Naive thymus-derived CD4-positive, alpha-beta T cell (primary cell): ENCODE measurements around the gene KCNE4. TPM values are rescaled to one million over a fixed set of nuclear protein-coding genes. Genes with fewer than 3 reads are reported as not detected.
"Not testable (repeated sequence)": the region's sequence is repeated elsewhere in the genome, so short reads cannot be mapped to it uniquely, and the experiment has no call there.

Experiments used
- ATAC-seq: fragments of 150-1000 bp; cut with Tn5 transposase; 2 replicates; pipeline ENCODE4 v1.10.0; 2021; ENCODE audit warnings: mild to moderate bottlenecking, moderate library complexity
- CTCF ChIA-PET: fragments of 350-600 bp; sonication (Branson Sonifier 250); formaldehyde crosslinking; loops from one replicate; lab custom pipeline; 2021; ENCODE audit warnings: antibody characterized with exemption; lab: Charles Lee
- POLR2A ChIA-PET: fragments of 350-600 bp; sonication (Branson Sonifier 250); formaldehyde crosslinking; loops from one replicate; lab custom pipeline; 2021; ENCODE audit warnings: antibody characterized with exemption, inconsistent platforms; lab: Charles Lee
- DNase-seq, 9 donors: peaks; one replicate each; pipeline versions ENCODE4 v3.0.0 to v3.0.0-alpha.2; 2020 to 2022; ENCODE audit warnings: mixed read lengths in 1 of 9
- H3K27ac ChIP-seq: one replicate; pipeline ENCODE4 v1.7.0; 2013; ENCODE audit warnings: mild to moderate bottlenecking, low read depth, low read length, moderate library complexity
- H3K27me3 ChIP-seq, 2 donors: one replicate each; pipeline ENCODE4 v1.7.0; 2013; ENCODE audit warnings: low read length in 2 of 2, mild to moderate bottlenecking in 2 of 2, moderate library complexity in 2 of 2; ENCODE audit not compliant: control insufficient read depth in 2 of 2, insufficient read depth in 2 of 2
- H3K36me3 ChIP-seq, 3 experiments: 1 replicate in 2 of 3; 2 replicates in 1 of 3; pipeline ENCODE4 v1.7.0; 2013; ENCODE audit warnings: low read length in 3 of 3, mild to moderate bottlenecking in 3 of 3, moderate library complexity in 1 of 3; ENCODE audit not compliant: insufficient read depth in 3 of 3, control insufficient read depth in 2 of 3
- H3K4me1 ChIP-seq, 2 donors: one replicate each; pipeline ENCODE4 v1.7.0; 2013; ENCODE audit warnings: low read length in 2 of 2, mild to moderate bottlenecking in 2 of 2, moderate library complexity in 1 of 2; ENCODE audit not compliant: control insufficient read depth in 2 of 2, insufficient read depth in 2 of 2
- H3K4me3 ChIP-seq: 2 replicates; pipeline ENCODE4 v1.7.0; 2013; ENCODE audit warnings: mild to moderate bottlenecking, low read length
- H3K9me3 ChIP-seq, 3 experiments: 1 replicate in 2 of 3; 2 replicates in 1 of 3; pipeline ENCODE4 v1.7.0; 2013; ENCODE audit warnings: low read length in 3 of 3; ENCODE audit not compliant: control insufficient read depth in 2 of 3
- H3K27ac Mint-ChIP-seq, 9 donors: one replicate each; pipeline ENCODE4 v1.8.0; 2020 to 2022; ENCODE audit warnings: mixed read lengths in 9 of 9, mild to moderate bottlenecking in 8 of 9, moderate library complexity in 5 of 9, inconsistent platforms in 2 of 9
- H3K27me3 Mint-ChIP-seq, 5 donors: one replicate each; pipeline ENCODE4 v1.8.0; 2021 to 2022; ENCODE audit warnings: mixed read lengths in 5 of 5, mild to moderate bottlenecking in 1 of 5
- H3K36me3 Mint-ChIP-seq, 5 donors: one replicate each; pipeline ENCODE4 v1.8.0; 2020 to 2022; ENCODE audit warnings: mixed read lengths in 5 of 5, mild to moderate bottlenecking in 3 of 5, inconsistent platforms in 1 of 5
- H3K4me1 Mint-ChIP-seq, 7 donors: one replicate each; pipeline ENCODE4 v1.8.0; 2020 to 2022; ENCODE audit warnings: mixed read lengths in 7 of 7, mild to moderate bottlenecking in 3 of 7, inconsistent platforms in 1 of 7
- H3K4me3 Mint-ChIP-seq, 10 donors: one replicate each; pipeline ENCODE4 v1.8.0; 2020 to 2022; ENCODE audit warnings: mild to moderate bottlenecking in 10 of 10, mixed read lengths in 10 of 10, moderate library complexity in 6 of 10, inconsistent platforms in 2 of 10
- H3K9me3 Mint-ChIP-seq, 11 donors: one replicate each; pipeline ENCODE4 v1.8.0; 2020 to 2022; ENCODE audit warnings: mixed read lengths in 11 of 11, mild to moderate bottlenecking in 4 of 11, inconsistent platforms in 1 of 11, moderate library complexity in 1 of 11
- intact Hi-C, 2 donors: fragments of 100-400 bp; cut with micrococcal nuclease; formaldehyde crosslinking; loops; one replicate each; pipeline ENCODE4 v1.15.1; 2023
- polyA plus RNA-seq, 2 donors: library from polyadenylated mRNA; unstranded; fragments of 300-500 nt; fragmentation: Illumina TruSeq; gene quantifications; one replicate each; pipeline ENCODE4 v1.2.3, GENCODE V29; 2021
- total RNA-seq, 6 experiments: library from RNA in 5 of 6; stranded (reverse) in 5 of 6; gene quantifications; 1 replicate in 5 of 6; 2 replicates in 1 of 6; pipeline ENCODE4 v1.2.3 and lab custom pipeline; 2021 to 2026

The KCNE4 gene
- total and polyA plus RNA-seq, 7 experiments from 2014 or later: not detected

GRCh38 chr2:223076573-223076972 lies 24.6 kb downstream of the KCNE4 start:
- H3K9me3 Mint-ChIP-seq: peaks cover 0 to 10% (median 0%) of the 10 kb centered on the region in 11 donors
- H3K27ac Mint-ChIP-seq: no peak overlapping the region
- intact Hi-C loops: no loop called here
- H3K36me3 ChIP-seq: no peaks in the 10 kb centered on the region
- H3K36me3 Mint-ChIP-seq: no peaks in the 10 kb centered on the region
- ChIA-PET CTCF (no interaction called here), POLR2A (no interaction called here)
- H3K27me3 Mint-ChIP-seq: peaks cover 0 to 16% (median 7%) of the 10 kb centered on the region in 5 donors
- H3K9me3 ChIP-seq: no peaks in the 10 kb centered on the region
- no peak overlapping the region for H3K4me3 ChIP-seq
- H3K27me3 ChIP-seq: no peaks in the 10 kb centered on the region
- no peaks in the 10 kb centered on the region for H3K4me1 Mint-ChIP-seq
- H3K27ac ChIP-seq: no peak overlapping the region
- no peaks in the 10 kb centered on the region for H3K4me1 ChIP-seq
- no peak for ATAC-seq
- no peak overlapping the region for H3K4me3 Mint-ChIP-seq
- DNase-seq: no peak

GRCh38 chr2:223078482-223078881 lies 26.5 kb downstream of the KCNE4 start:
- ChIA-PET CTCF (no interaction called here), POLR2A (no interaction called here)
- DNase-seq (no peak), ATAC-seq (no peak)
- no peak overlapping the region for H3K27ac ChIP-seq
- peaks cover 0 to 10% (median 0%) of the 10 kb centered on the region in 11 donors for H3K9me3 Mint-ChIP-seq
- no peaks in the 10 kb centered on the region for H3K4me1 Mint-ChIP-seq
- H3K27me3 ChIP-seq: no peaks in the 10 kb centered on the region
- no peaks in the 10 kb centered on the region for H3K36me3 ChIP-seq
- H3K9me3 ChIP-seq: no peaks in the 10 kb centered on the region
- no peak overlapping the region for H3K27ac Mint-ChIP-seq
- intact Hi-C loops: no loop called here
- H3K4me3 ChIP-seq: no peak overlapping the region
- H3K4me1 ChIP-seq: no peaks in the 10 kb centered on the region
- no peak overlapping the region for H3K4me3 Mint-ChIP-seq
- peaks cover 0 to 11% (median 7%) of the 10 kb centered on the region in 5 donors for H3K27me3 Mint-ChIP-seq
- H3K36me3 Mint-ChIP-seq: no peaks in the 10 kb centered on the region

- Histone ChIP-seq H3K9me3 (no peaks in the 10 kb centered on the region), H3K27ac (no peak overlapping the region), H3K4me1 (no peaks in the 10 kb centered on the region), H3K4me3 (no peak overlapping the region), H3K36me3 (no peaks in the 10 kb centered on the region), H3K27me3 (no peaks in the 10 kb centered on the region)
- peaks cover 0 to 11% (median 7%) of the 10 kb centered on the region in 5 donors for H3K27me3 Mint-ChIP-seq
- H3K9me3 Mint-ChIP-seq: peaks cover 0 to 10% (median 0%) of the 10 kb centered on the region in 11 donors
- DNase-seq: no peak
- CTCF ChIA-PET: no interaction called here
- no peaks in the 10 kb centered on the region for H3K4me1 Mint-ChIP-seq
- no peak overlapping the region for H3K27ac Mint-ChIP-seq
- no peak for ATAC-seq
- intact Hi-C loops: no loop called here
- POLR2A ChIA-PET: no interaction called here
- no peaks in the 10 kb centered on the region for H3K36me3 Mint-ChIP-seq
- no peak overlapping the region for H3K4me3 Mint-ChIP-seq
These were observed 27.4 kb downstream of the KCNE4 start for GRCh38 chr2:223079378-223079777.

GRCh38 chr2:223079925-223080324 lies 27.9 kb downstream of the KCNE4 start:
- POLR2A ChIA-PET: no interaction called here
- intact Hi-C loops: no loop called here

GRCh38 chr2:223080790-223081360 lies 28.9 kb downstream of the KCNE4 start:
- H3K27me3 ChIP-seq, H3K4me1 ChIP-seq, intact Hi-C loops, H3K9me3 Mint-ChIP-seq, ATAC-seq, H3K4me3 ChIP-seq, H3K36me3 ChIP-seq, H3K9me3 ChIP-seq, POLR2A ChIA-PET, DNase-seq, CTCF ChIA-PET, H3K4me3 Mint-ChIP-seq, H3K27ac Mint-ChIP-seq, H3K27ac ChIP-seq, H3K4me1 Mint-ChIP-seq, H3K36me3 Mint-ChIP-seq: not testable (repeated sequence)
- H3K27me3 Mint-ChIP-seq: peaks cover 0 to 11% (median 3%) of the 10 kb centered on the region in 5 donors

More at GRCh38 chr2:223079925-223080324, 27.9 kb downstream of the KCNE4 start:
- CTCF ChIA-PET: no interaction called here
- H3K27ac Mint-ChIP-seq: no peak overlapping the region
- peaks cover 0 to 11% (median 7%) of the 10 kb centered on the region in 5 donors for H3K27me3 Mint-ChIP-seq
- no peaks in the 10 kb centered on the region for H3K36me3 ChIP-seq
- H3K4me1 ChIP-seq: no peaks in the 10 kb centered on the region
- H3K9me3 Mint-ChIP-seq: peaks cover 0 to 10% (median 0%) of the 10 kb centered on the region in 11 donors
- H3K27me3 ChIP-seq: no peaks in the 10 kb centered on the region
- no peaks in the 10 kb centered on the region for H3K9me3 ChIP-seq
- DNase-seq (no peak), ATAC-seq (no peak)
- no peak overlapping the region for H3K4me3 Mint-ChIP-seq
- no peak overlapping the region for H3K4me3 ChIP-seq
- H3K27ac ChIP-seq: no peak overlapping the region
- no peaks in the 10 kb centered on the region for H3K36me3 Mint-ChIP-seq
- no peaks in the 10 kb centered on the region for H3K4me1 Mint-ChIP-seq

- peaks cover 0 to 11% (median 6%) of the 10 kb centered on the region in 5 donors for H3K27me3 Mint-ChIP-seq
- H3K27ac Mint-ChIP-seq: no peak overlapping the region
- no peaks in the 10 kb centered on the region for H3K9me3 ChIP-seq
- H3K27me3 ChIP-seq: no peaks in the 10 kb centered on the region
- ChIA-PET POLR2A (interaction anchor here (0.6 kb wide), 1 partner anchor 22 kb away, joined by 3 read pairs; no protein-coding TSS in a partner anchor), CTCF (no interaction called here)
- ATAC-seq (no peak), DNase-seq (no peak)
- no peak overlapping the region for H3K27ac ChIP-seq
- no peak overlapping the region for H3K4me3 Mint-ChIP-seq
- H3K36me3 Mint-ChIP-seq: no peaks in the 10 kb centered on the region
- H3K4me1 ChIP-seq: no peaks in the 10 kb centered on the region
- no peaks in the 10 kb centered on the region for H3K4me1 Mint-ChIP-seq
- intact Hi-C loops: no loop called here
- no peaks in the 10 kb centered on the region for H3K36me3 ChIP-seq
- H3K4me3 ChIP-seq: no peak overlapping the region
- peaks cover 0 to 10% (median 0%) of the 10 kb centered on the region in 11 donors for H3K9me3 Mint-ChIP-seq
These were observed 29.8 kb downstream of the KCNE4 start for GRCh38 chr2:223081789-223082188.

- H3K36me3 ChIP-seq: no peaks in the 10 kb centered on the region
- no peaks in the 10 kb centered on the region for H3K4me1 Mint-ChIP-seq
- ATAC-seq (no peak), DNase-seq (no peak)
- no peak overlapping the region for H3K27ac Mint-ChIP-seq
- no peaks in the 10 kb centered on the region for H3K36me3 Mint-ChIP-seq
- no peak overlapping the region for H3K4me3 Mint-ChIP-seq
- H3K4me3 ChIP-seq: no peak overlapping the region
- intact Hi-C loops: no loop called here
- peaks cover 0 to 11% (median 11%) of the 10 kb centered on the region in 5 donors for H3K27me3 Mint-ChIP-seq
- ChIA-PET POLR2A (no interaction called here), CTCF (no interaction called here)
- H3K9me3 ChIP-seq: no peaks in the 10 kb centered on the region
- H3K4me1 ChIP-seq: no peaks in the 10 kb centered on the region
- H3K9me3 Mint-ChIP-seq: peaks cover 0 to 10% (median 0%) of the 10 kb centered on the region in 11 donors
- H3K27ac ChIP-seq: no peak overlapping the region
- H3K27me3 ChIP-seq: no peaks in the 10 kb centered on the region
These were observed 30.7 kb downstream of the KCNE4 start for GRCh38 chr2:223082706-223083105.
